HUES6 (cell line): Measurements from ENCODE around the gene HEATR1.

Source experiments
- H3K27ac ChIP-seq: 2 replicates; pipeline ENCODE4 v1.7.0; 2013; ENCODE audit warnings: low read depth, mild to moderate bottlenecking, low read length, inconsistent platforms
- H3K27me3 ChIP-seq: 2 replicates; pipeline ENCODE4 v1.6.1; 2013; ENCODE audit warnings: low read length; ENCODE audit not compliant: control insufficient read depth, insufficient read depth
- H3K36me3 ChIP-seq: 2 replicates; pipeline ENCODE4 v1.6.1; 2013; ENCODE audit warnings: low read length; ENCODE audit not compliant: control insufficient read depth, insufficient read depth
- H3K4me1 ChIP-seq: 2 replicates; pipeline ENCODE4 v1.6.1; 2013; ENCODE audit warnings: low read length; ENCODE audit not compliant: control insufficient read depth, insufficient read depth
- H3K4me3 ChIP-seq: 2 replicates; pipeline ENCODE4 v1.5.1; 2013; ENCODE audit warnings: low read depth, low read length
- H3K9ac ChIP-seq: one replicate; pipeline ENCODE4 v1.6.1; 2013; ENCODE audit warnings: mild to moderate bottlenecking, low read length
- H3K9me3 ChIP-seq: 2 replicates; pipeline ENCODE4 v1.6.1; 2013; ENCODE audit warnings: low read depth, low read length; ENCODE audit not compliant: control insufficient read depth, insufficient read depth

Gene HEATR1

DNA sequence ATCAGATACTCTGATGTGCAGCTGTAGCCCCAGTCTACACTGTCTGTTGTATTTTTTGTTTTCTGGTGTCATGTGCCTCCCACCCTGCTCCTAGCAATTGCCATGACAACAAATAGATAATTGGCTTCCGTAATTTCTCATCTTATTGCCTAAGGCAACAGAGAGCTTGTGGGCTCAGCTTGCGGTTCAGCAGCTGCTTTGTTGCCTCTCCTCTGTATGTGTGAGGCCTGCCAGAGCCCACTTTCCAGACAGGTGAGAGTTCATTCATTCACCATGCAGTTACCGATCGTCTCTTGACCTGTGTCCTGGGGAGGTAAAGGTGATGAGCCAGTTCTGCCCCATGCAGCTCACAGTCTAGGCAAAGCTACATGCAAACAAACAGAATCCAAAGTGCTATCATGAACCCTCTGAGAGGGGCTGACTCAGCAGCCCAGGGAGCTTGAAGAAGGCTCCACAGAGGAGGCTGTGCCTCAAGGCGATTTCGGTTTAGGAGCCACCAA, 68.6 kb downstream of the HEATR1 start:
- no peak overlapping the region for H3K4me3 ChIP-seq

DNA sequence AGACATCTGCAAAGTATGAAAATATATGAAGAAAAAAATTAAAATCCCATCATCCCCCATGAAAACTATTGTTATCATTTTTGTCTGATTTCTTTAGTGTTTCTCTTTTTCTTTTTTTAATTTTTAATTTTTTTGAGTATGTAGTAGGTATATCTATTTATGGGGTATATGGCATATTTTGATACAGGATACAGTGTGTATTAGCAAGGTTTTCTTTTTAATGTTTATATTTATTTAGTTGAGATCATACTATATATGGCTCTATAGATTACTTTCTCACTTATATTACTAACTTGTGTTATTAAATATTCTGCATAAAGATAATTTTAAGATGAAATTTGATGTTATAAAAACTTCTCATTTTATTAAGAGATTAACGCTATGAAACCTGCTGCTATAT, 69.1 kb downstream of the HEATR1 start:
- Histone ChIP-seq H3K36me3 (peaks cover 5% of the 10 kb centered on the region; the same call in 1 of the 2 replicates), H3K27ac (no peak overlapping the region), H3K27me3 (no peaks in the 10 kb centered on the region), H3K4me3 (no peak overlapping the region), H3K9me3 (no peaks in the 10 kb centered on the region), H3K9ac (no peak overlapping the region), H3K4me1 (no peaks in the 10 kb centered on the region)

More for the DNA sequence above, 68.6 kb downstream of the HEATR1 start:
- Histone ChIP-seq H3K27me3 (no peaks in the 10 kb centered on the region), H3K4me1 (no peaks in the 10 kb centered on the region), H3K36me3 (peaks cover 6% of the 10 kb centered on the region; the same call in 1 of the 2 replicates), H3K9me3 (no peaks in the 10 kb centered on the region), H3K9ac (no peak overlapping the region), H3K27ac (no peak overlapping the region)

DNA sequence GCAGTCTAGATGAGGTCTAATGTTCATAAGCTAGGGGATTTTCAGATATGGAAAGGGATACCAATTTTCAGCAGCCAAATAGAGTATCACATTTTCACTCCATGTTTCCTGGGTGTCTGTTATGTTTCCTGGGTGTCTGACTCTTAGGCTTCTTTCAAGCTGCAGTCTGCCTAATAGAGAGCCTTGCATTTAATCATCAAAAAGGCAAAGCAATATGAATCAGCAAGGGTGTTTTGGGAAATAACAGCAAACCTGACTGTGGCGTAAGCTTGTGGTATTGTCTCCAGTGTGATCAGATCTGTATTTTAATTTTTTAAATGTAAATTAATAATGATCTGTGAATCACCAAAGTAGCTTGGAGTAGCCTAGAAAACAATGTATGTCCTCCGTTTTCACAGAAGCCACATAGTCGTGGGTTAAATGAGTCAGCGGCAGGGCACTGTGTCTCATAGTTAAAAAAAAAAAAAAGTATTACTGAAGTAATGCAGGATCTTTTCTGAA, 70.1 kb downstream of the HEATR1 start:
- Histone ChIP-seq H3K9ac (no peak overlapping the region), H3K27me3 (no peaks in the 10 kb centered on the region), H3K36me3 (no peaks in the 10 kb centered on the region), H3K4me1 (no peaks in the 10 kb centered on the region), H3K27ac (no peak overlapping the region), H3K4me3 (no peak overlapping the region), H3K9me3 (no peaks in the 10 kb centered on the region)

DNA sequence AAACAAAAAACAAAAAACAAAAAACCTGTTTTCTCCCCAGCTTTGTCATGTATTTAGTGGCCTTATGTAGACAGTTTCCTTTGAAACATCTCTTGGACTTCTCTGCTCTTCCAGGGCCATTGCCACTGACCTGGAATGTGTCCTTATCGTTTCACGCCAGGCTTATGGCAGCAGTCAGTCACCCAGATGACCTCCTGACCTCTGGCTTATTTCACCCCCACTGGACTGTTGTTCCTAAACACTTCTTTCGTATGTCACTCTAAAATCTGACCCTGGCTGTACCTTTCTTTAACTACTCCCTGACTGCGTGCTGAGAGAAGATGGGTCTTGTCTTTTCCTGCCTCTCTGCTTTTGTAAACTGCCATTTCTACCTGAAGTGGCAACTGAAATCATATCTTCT, 71.5 kb downstream of the HEATR1 start:
- no peaks in the 10 kb centered on the region for H3K36me3 ChIP-seq
- no peak overlapping the region for H3K27ac ChIP-seq
- H3K9me3 ChIP-seq, result no peaks in the 10 kb centered on the region
- H3K4me1 ChIP-seq, result no peaks in the 10 kb centered on the region; the same call in 1 of the 2 replicates
- H3K4me3 ChIP-seq, result no peak overlapping the region
- H3K27me3 ChIP-seq, result no peaks in the 10 kb centered on the region
- no peak overlapping the region for H3K9ac ChIP-seq

DNA sequence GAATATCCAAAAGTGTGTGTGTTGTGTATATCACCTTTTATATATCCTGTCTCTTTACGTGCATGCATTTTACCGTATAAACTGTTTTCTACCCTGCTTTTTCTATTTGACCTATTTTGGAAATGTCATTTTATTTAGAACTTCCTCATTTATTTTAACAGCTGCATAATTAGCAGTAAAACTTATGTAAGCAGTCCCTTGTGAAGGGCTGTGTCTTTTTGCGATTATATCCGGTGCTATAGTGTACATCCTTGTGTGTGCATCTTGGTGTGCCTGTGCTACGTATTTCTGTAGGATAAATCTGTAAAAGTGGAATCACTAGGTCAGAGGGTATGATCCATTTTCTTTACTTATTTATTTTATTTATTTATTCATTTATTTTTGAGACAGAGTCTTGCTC, 73.4 kb downstream of the HEATR1 start:
- Histone ChIP-seq H3K9me3 (no peaks in the 10 kb centered on the region), H3K36me3 (no peaks in the 10 kb centered on the region), H3K27me3 (no peaks in the 10 kb centered on the region), H3K4me3 (no peak overlapping the region), H3K9ac (no peak overlapping the region), H3K27ac (no peak overlapping the region), H3K4me1 (no peaks in the 10 kb centered on the region; the same call in 1 of the 2 replicates)

DNA sequence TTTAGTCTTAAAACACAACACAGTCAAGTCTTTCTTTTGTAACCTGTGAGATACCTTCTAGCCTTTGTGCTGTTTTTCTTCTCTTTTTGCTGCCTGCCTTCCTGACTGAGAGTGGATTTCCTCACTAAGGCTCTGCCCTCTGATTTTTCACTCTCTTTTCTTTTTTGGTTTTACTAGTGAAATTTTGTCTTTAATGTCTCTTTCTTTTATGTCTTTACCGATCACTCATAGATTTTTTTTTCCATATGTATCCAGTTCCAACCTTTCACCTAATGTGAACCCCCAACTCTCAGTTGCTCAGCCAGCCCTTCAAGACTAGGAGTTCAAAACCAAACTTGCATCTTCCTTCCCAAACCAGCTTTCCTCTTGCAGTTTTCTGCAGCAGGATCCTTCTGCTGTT, 74.0 kb downstream of the HEATR1 start:
- Histone ChIP-seq H3K36me3 (no peaks in the 10 kb centered on the region), H3K4me3 (no peak overlapping the region), H3K27me3 (no peaks in the 10 kb centered on the region), H3K4me1 (no peaks in the 10 kb centered on the region; the same call in 1 of the 2 replicates), H3K27ac (no peak overlapping the region), H3K9me3 (no peaks in the 10 kb centered on the region), H3K9ac (no peak overlapping the region)

DNA sequence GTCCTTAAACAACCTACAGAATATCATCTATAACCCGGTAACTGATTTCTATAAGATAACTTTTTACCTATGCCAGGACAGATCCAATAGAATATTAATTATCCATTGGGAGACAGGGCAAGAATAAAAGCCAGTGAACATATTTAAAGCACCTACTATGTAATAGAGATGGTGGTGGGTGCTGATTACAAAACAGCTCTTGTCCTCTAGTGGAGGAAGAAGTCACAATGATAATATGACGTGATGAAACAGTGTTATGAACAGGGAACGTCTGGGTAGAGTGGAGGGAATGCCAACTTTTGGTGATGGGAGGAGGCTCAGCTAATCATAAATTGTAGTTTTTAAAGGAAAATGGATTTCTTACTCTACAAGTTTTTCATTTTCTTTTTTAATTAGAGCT, 78.2 kb downstream of the HEATR1 start:
- peaks cover 6% of the 10 kb centered on the region; the same call in 1 of the 2 replicates for H3K4me1 ChIP-seq

DNA sequence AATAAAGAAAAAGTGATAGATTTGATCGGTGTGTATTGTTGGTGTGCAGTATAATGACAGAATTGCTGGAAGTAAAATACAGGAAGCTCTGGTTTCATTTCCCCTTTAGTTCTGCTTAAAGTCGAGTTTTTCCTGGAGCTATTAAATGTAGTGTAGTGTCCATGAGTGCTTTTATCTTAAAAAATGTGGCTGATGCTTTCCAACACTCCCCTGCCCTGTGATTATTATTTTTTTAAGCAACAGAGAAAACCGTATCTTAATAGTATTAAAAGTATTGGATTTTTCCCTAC, 79.5 kb downstream of the HEATR1 start:
- Histone ChIP-seq H3K36me3 (no peaks in the 10 kb centered on the region), H3K27me3 (peaks cover 11% of the 10 kb centered on the region), H3K9me3 (no peaks in the 10 kb centered on the region), H3K9ac (no peak overlapping the region), H3K27ac (no peak overlapping the region), H3K4me1 (peaks cover 6% of the 10 kb centered on the region; the same call in 1 of the 2 replicates), H3K4me3 (peak overlapping the region; percentile 67)

More for the DNA sequence above, 78.2 kb downstream of the HEATR1 start:
- Histone ChIP-seq H3K36me3 (no peaks in the 10 kb centered on the region), H3K27me3 (peaks cover 11% of the 10 kb centered on the region), H3K9ac (no peak overlapping the region), H3K4me3 (no peak overlapping the region), H3K27ac (no peak overlapping the region), H3K9me3 (no peaks in the 10 kb centered on the region)

DNA sequence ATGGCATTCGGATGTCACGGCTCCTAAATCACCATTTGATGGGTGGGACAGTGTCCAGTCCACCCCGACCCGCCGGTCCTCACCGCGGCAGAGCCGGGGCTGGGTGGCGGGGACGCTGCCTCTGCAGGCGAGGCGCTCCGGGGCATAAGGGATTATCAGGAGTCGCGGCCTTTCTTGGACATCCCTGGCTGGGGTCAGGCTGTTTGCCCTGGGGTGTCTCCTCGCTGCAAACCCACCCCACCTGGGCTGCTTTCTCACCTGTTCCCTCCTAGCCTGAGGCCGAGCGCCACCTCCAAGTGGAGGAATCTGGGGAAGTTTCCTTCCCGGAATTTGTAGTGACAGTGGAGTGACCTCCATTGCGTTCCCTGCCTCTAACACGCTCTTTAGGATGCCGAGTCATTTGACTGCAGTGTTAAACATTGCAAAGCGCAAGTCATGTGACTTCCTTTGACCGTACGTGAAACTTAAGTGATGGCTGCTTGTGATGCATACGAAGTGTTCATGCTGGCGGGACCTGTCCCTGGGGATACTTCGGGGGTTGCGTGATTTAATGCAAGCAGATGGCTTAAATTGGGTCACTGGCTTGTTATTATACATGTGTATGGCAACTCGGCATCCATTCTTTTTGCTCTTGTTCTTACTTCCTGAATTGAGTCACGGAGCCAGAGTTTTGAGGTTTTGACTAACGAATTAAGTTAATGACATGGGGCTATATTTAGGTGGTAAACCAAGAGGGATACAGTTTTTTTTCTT, 80.0 kb downstream of the HEATR1 start:
- no peaks in the 10 kb centered on the region for H3K36me3 ChIP-seq
- H3K9ac ChIP-seq, result peak overlapping the region; percentile 65
- no peaks in the 10 kb centered on the region for H3K9me3 ChIP-seq
- no peak overlapping the region for H3K27ac ChIP-seq
- H3K4me1 ChIP-seq, result peaks cover 6% of the 10 kb centered on the region; the same call in 1 of the 2 replicates
- H3K4me3 ChIP-seq, result peak overlapping the region; percentile 67
- H3K27me3 ChIP-seq, result peaks cover 11% of the 10 kb centered on the region

DNA sequence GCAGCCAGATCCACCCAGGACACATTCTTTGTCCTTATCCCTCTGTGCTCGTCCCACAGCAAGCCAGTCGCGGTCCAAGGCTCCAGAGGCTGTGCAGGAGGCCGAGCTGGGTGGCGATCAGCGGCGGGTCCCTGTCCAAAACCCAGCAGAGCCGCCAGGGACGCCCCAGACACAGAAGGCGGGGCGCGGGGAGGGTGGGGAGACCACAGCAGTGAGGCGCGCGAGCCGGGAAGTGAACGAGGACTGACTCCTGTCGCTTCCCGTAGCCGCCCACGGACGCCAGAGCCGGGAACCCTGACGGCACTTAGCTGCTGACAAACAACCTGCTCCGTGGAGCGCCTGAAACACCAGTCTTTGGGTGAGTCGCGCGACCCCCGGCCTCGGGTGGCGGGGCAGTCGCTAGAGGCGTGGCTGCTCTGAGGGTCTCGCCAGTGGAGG, 80.6 kb downstream of the HEATR1 start, which contains the start of gene LGALS8:
Gene LGALS8, plus strand, starts transcription at position 279 of the 438 bp plus-strand sequence. CDS start 2,089 bp downstream, outside the sequence.
- peaks cover 11% of the 10 kb centered on the region for H3K27me3 ChIP-seq
- no peaks in the 10 kb centered on the region for H3K36me3 ChIP-seq
- peaks cover 6% of the 10 kb centered on the region; the same call in 1 of the 2 replicates for H3K4me1 ChIP-seq
- H3K4me3 ChIP-seq, result peak within 1 kb of the TSS; percentile 67
- H3K9me3 ChIP-seq, result no peaks in the 10 kb centered on the region
- H3K27ac ChIP-seq, result no peak within 1 kb of the TSS
- H3K9ac ChIP-seq, result peak within 1 kb of the TSS; percentile 65

DNA sequence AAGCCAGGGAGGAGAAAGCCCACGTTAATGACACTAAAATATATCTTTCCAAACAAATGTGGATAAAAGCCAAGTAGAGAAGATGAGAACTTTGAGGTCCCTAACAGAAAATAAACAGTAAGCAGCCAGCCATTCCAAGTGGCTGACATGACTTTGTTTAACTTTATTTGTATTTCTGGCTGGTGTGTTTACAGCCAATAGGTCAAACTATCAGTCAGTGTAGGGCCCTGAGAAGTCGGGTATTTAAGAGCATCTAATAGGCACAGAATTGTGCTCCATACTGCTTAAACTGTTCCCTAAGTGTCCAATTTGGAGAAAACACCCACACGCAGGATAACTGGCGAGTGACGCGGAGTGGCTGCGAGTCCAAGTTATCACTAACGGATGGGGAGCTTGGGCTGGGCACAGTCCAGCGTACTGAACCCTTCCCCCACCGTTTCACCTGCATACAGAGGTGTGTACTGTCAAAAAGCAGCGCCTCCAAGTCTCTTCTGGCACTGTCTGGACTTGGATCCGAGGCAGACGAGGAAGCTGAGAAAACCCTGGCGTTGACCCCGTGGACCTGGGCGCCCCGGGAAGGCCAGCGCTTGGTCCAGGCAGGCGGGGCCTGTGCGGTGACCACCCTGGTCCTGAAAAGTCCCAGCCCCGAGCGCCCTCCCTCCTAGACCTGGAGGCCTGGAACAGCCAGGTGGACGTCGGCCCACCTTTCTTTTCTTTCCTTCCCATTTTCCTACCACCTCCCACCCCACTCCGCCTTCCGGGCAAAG, 81.2 kb downstream of the HEATR1 start:
- no peak overlapping the region for H3K27ac ChIP-seq
- H3K9me3 ChIP-seq, result no peaks in the 10 kb centered on the region
- H3K4me3 ChIP-seq, result peak overlapping the region; percentile 67
- peaks cover 6% of the 10 kb centered on the region; the same call in 1 of the 2 replicates for H3K4me1 ChIP-seq
- H3K27me3 ChIP-seq, result peaks cover 11% of the 10 kb centered on the region
- peak overlapping the region; percentile 65 for H3K9ac ChIP-seq
- H3K36me3 ChIP-seq, result no peaks in the 10 kb centered on the region
